GM18511 (cell line): ENCODE results near the gene SIGLEC11.
"Not testable (repeated sequence)": the region's sequence is repeated elsewhere in the genome, so short reads cannot be mapped to it uniquely, and the experiment has no call there.

ENCODE experiments used
- ATAC-seq: cut with Tn5 transposase; IDR thresholded peaks from one replicate; pipeline ENCODE4 v1.9.1; 2021; ENCODE audit warnings: mild to moderate bottlenecking, moderate library complexity; ENCODE audit not compliant: unreplicated experiment

SIGLEC11 gene

GRCh38 chr19:49927526-49928264 lies 33.3 kb downstream of the SIGLEC11 start:
- ATAC-seq = no peak

GRCh38 chr19:49926515-49926914 lies 34.5 kb downstream of the SIGLEC11 start:
- no peak for ATAC-seq

- ATAC-seq = no peak
These were observed 35.5 kb downstream of the SIGLEC11 start for GRCh38 chr19:49925486-49925885.

GRCh38 chr19:49924881-49925210 lies 36.1 kb downstream of the SIGLEC11 start:
- ATAC-seq = not testable (repeated sequence)

- no peak for ATAC-seq
These were observed 36.7 kb downstream of the SIGLEC11 start for GRCh38 chr19:49924004-49924880.

- ATAC-seq = no peak
These were observed 37.6 kb downstream of the SIGLEC11 start for GRCh38 chr19:49923055-49924003.

GRCh38 chr19:49921871-49922795 lies 38.8 kb downstream of the SIGLEC11 start:
- ATAC-seq = no peak

- no peak for ATAC-seq
These were observed 40.2 kb downstream of the SIGLEC11 start for GRCh38 chr19:49920624-49921363.

GRCh38 chr19:49918089-49918488 lies 42.9 kb downstream of the SIGLEC11 start:
- ATAC-seq = no peak

GRCh38 chr19:49916839-49917733 lies 43.9 kb downstream of the SIGLEC11 start:
- ATAC-seq = no peak

- no peak for ATAC-seq
These were observed 45.7 kb downstream of the SIGLEC11 start for GRCh38 chr19:49915271-49915670.

- ATAC-seq = no peak
These were observed 47.3 kb downstream of the SIGLEC11 start for GRCh38 chr19:49913720-49914119.

GRCh38 chr19:49912965-49913685 lies 47.8 kb downstream of the SIGLEC11 start:
- no peak for ATAC-seq

- ATAC-seq = peak; percentile 64
These were observed 49.4 kb downstream of the SIGLEC11 start for GRCh38 chr19:49911381-49912145.

GRCh38 chr19:49910179-49910578 lies 50.8 kb downstream of the SIGLEC11 start:
- ATAC-seq = no peak

- no peak for ATAC-seq
These were observed 52.2 kb downstream of the SIGLEC11 start for GRCh38 chr19:49908480-49909420.
